ENCODE data around the gene PYDC2.

DNA sequence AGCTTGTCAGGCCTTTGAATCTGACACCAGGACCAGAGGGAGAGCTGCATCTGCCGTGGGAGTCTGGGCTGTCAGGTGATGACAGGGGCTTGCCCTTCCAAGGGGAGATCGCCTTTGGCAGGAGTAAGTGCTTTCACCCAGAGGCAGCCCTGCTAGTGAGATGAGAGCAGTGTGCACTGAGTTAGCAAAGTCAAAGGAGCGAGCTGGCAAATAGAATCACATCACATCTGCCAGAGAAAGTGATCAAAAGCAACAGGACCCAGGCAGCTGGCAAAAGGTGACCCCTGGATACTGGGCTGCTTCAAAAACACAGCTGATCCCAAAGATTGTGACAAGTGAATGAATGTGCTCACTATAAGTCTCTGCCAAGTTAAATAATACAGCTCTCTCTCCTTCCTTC, 36.1 kb upstream of the PYDC2 start:
- TF ChIP-seq, protein P1, sequence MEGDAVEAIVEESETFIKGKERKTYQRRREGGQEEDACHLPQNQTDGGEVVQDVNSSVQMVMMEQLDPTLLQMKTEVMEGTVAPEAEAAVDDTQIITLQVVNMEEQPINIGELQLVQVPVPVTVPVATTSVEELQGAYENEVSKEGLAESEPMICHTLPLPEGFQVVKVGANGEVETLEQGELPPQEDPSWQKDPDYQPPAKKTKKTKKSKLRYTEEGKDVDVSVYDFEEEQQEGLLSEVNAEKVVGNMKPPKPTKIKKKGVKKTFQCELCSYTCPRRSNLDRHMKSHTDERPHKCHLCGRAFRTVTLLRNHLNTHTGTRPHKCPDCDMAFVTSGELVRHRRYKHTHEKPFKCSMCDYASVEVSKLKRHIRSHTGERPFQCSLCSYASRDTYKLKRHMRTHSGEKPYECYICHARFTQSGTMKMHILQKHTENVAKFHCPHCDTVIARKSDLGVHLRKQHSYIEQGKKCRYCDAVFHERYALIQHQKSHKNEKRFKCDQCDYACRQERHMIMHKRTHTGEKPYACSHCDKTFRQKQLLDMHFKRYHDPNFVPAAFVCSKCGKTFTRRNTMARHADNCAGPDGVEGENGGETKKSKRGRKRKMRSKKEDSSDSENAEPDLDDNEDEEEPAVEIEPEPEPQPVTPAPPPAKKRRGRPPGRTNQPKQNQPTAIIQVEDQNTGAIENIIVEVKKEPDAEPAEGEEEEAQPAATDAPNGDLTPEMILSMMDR (IDR thresholded peaks at IDR 0.05): no peak
- TF ChIP-seq POLR2A (IDR thresholded peaks at IDR 0.05) (no peak), POLR2AphosphoS5 (IDR thresholded peaks at IDR 0.05) (no peak), EP300 (IDR thresholded peaks at IDR 0.05) (no peak)
